Measurements from ENCODE around the gene ELFN1.

DNA sequence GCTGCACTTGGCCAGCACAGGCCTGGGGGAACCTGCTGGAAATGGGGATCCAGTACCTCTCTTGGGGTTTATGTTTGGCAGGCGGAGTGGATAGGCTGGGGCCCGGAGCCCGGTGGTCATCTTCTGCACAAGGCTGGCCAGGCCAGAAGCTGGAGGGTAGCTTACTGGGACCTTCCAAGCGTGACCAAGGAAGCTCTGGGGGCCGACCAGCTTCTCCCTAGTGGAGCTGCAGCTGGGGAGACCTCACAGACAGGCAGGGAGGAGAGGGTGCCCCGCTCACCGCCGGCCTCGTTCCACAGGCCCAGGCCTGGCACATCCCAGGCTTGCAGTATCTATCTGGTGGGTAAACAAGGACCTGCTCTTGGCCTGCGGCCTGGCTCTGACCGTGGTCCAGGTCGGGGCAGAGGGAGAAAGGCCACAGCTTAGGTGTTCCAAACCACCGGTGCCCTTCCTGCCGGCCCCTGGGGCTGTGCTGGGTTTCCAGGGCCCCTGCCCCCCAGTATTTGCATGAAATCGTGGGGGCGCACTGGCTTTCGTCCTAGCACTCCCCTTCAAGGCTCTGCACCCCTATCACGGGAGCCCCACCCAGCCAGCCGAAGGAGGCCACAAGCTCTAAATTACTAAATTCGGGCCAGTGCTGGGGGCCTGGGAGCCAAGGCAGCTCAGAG lies 1.5 kb upstream of the ELFN1 start:
- TF ChIP-seq, protein P1, sequence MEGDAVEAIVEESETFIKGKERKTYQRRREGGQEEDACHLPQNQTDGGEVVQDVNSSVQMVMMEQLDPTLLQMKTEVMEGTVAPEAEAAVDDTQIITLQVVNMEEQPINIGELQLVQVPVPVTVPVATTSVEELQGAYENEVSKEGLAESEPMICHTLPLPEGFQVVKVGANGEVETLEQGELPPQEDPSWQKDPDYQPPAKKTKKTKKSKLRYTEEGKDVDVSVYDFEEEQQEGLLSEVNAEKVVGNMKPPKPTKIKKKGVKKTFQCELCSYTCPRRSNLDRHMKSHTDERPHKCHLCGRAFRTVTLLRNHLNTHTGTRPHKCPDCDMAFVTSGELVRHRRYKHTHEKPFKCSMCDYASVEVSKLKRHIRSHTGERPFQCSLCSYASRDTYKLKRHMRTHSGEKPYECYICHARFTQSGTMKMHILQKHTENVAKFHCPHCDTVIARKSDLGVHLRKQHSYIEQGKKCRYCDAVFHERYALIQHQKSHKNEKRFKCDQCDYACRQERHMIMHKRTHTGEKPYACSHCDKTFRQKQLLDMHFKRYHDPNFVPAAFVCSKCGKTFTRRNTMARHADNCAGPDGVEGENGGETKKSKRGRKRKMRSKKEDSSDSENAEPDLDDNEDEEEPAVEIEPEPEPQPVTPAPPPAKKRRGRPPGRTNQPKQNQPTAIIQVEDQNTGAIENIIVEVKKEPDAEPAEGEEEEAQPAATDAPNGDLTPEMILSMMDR (IDR thresholded peaks at IDR 0.05), result no peak
- no peak for TF ChIP-seq POLR2A (IDR thresholded peaks at IDR 0.05)

Measured in body of pancreas (tissue), 4 donors.